NCI-H187 treated with DMSO at 0.1 percent for 48 hours (cell line): ENCODE measurements around the gene C22orf31.

Experiments
- DNase-seq: peaks from one replicate; lab custom pipeline; 2025; lab: John Stamatoyannopoulos, UW

Gene C22orf31

GRCh38 chr22:29029202-29030000 is 32.2 kb downstream of the C22orf31 start:
- no peak for DNase-seq

- DNase-seq, result no peak
Observed at GRCh38 chr22:29028468-29028867, 33.2 kb downstream of the C22orf31 start.

GRCh38 chr22:29026579-29026978 is 35.1 kb downstream of the C22orf31 start:
- DNase-seq, result no peak

GRCh38 chr22:29023172-29023796 is 38.3 kb downstream of the C22orf31 start:
- no peak for DNase-seq

GRCh38 chr22:29022101-29022817 is 39.4 kb downstream of the C22orf31 start:
- DNase-seq, result no peak

- no peak for DNase-seq
Observed at GRCh38 chr22:29018293-29019189, 43.1 kb downstream of the C22orf31 start.

GRCh38 chr22:29016067-29016938 is 45.3 kb downstream of the C22orf31 start:
- DNase-seq, result no peak

- DNase-seq, result no peak
Observed at GRCh38 chr22:29014773-29015172, 46.9 kb downstream of the C22orf31 start.

GRCh38 chr22:29014293-29014692 is 47.3 kb downstream of the C22orf31 start:
- no peak for DNase-seq

- no peak for DNase-seq
Observed at GRCh38 chr22:29012952-29013351, 48.7 kb downstream of the C22orf31 start.

GRCh38 chr22:29012101-29012433 is 49.6 kb downstream of the C22orf31 start:
- no peak for DNase-seq

GRCh38 chr22:29011240-29012100 is 50.2 kb downstream of the C22orf31 start:
- no peak for DNase-seq

GRCh38 chr22:29009148-29009547 is 52.5 kb downstream of the C22orf31 start:
- no peak for DNase-seq
